K562 (cell line): ENCODE measurements around the gene SSBP2. TPM values are rescaled to one million over a fixed set of nuclear protein-coding genes. Genes with fewer than 3 reads are reported as not detected.

Experiments
- AFF4 ChIP-seq: sonication (generic); formaldehyde crosslinking; IDR thresholded peaks from 2 replicates; pipeline ENCODE4 v1.8.0; 2023; ENCODE audit warnings: mild to moderate bottlenecking, missing genetic modification reagents
- CAMTA2 ChIP-seq: fragments of 250-450 bp; sonication (Bioruptor Pico); conservative IDR thresholded peaks from 2 replicates; pipeline ENCODE4 v1.5.1; 2022
- CGGBP1 ChIP-seq: fragments of 250-450 bp; sonication (Bioruptor Pico); IDR thresholded peaks from 2 replicates; pipeline ENCODE4 v1.9.0; 2021; ENCODE audit warnings: mild to moderate bottlenecking
- CREB1 ChIP-seq, 2 experiments: sonication (generic) in 1 of 2; formaldehyde crosslinking in 1 of 2; IDR thresholded peaks; 2 replicates each; pipeline versions ENCODE4 v1.6.1 to v1.8.0; 2012 to 2022; ENCODE audit warnings: inconsistent platforms in 1 of 2, mild to moderate bottlenecking in 1 of 2, missing genetic modification reagents in 1 of 2, moderate library complexity in 1 of 2
- ERF ChIP-seq: fragments of 450-650 bp; formaldehyde crosslinking; IDR thresholded peaks from 2 replicates; pipeline ENCODE4 v1.4.0; 2020; ENCODE audit warnings: mild to moderate bottlenecking, mixed read lengths
- FOXA3 ChIP-seq, 2 experiments: fragments of 450-650 bp in 1 of 2; sonication (generic) in 1 of 2; formaldehyde crosslinking; IDR thresholded peaks in 1 of 2; conservative IDR thresholded peaks in 1 of 2; 2 replicates each; pipeline versions ENCODE4 v1.4.0 to v1.8.0; 2020 to 2022; ENCODE audit warnings: mild to moderate bottlenecking in 2 of 2, missing genetic modification reagents in 1 of 2
- FOXJ3 ChIP-seq: sonication (generic); formaldehyde crosslinking; IDR thresholded peaks from 2 replicates; pipeline ENCODE4 v1.4.0; 2020; ENCODE audit warnings: mild to moderate bottlenecking, missing genetic modification reagents
- GTF2E2 ChIP-seq: fragments of 200-800 bp; sonication (Bioruptor generic); IDR thresholded peaks from 2 replicates; pipeline ENCODE4 v1.6.1; 2016; ENCODE audit warnings: missing genetic modification characterization, missing compliant biosample characterization
- HMG20A ChIP-seq: fragments of 450-650 bp; formaldehyde crosslinking; conservative IDR thresholded peaks from 2 replicates; pipeline ENCODE4 v1.4.0; 2020; ENCODE audit warnings: mild to moderate bottlenecking, mixed read lengths
- MYNN ChIP-seq, 2 experiments: sonication (generic); formaldehyde crosslinking in 1 of 2; IDR thresholded peaks; 2 replicates each; pipeline versions ENCODE4 v1.5.0 to v1.6.1; 2016 to 2020; ENCODE audit warnings: antibody characterized with exemption in 1 of 2, missing genetic modification reagents in 1 of 2
- NFIX ChIP-seq: fragments of 250-450 bp; sonication (Bioruptor Pico); IDR thresholded peaks from 2 replicates; pipeline ENCODE4 v1.4.0; 2020; ENCODE audit warnings: low read depth, mild to moderate bottlenecking, moderate library complexity
- RBM17 ChIP-seq: fragments of 200-400 bp; formaldehyde crosslinking; IDR thresholded peaks from 2 replicates; pipeline ENCODE4 v1.6.1; 2017; ENCODE audit warnings: low read depth, mild to moderate bottlenecking, low read length, borderline replicate concordance
- SIRT6 ChIP-seq: IDR thresholded peaks from one replicate; pipeline ENCODE4 v1.6.1; 2012; ENCODE audit warnings: low read depth, mild to moderate bottlenecking, control low read depth, inconsistent platforms, low read length, moderate library complexity
- SMARCA5 ChIP-seq: fragments of 450-650 bp; IDR thresholded peaks from 2 replicates; pipeline ENCODE4 v1.6.1; 2016
- TARDBP ChIP-seq: fragments of 450-650 bp; IDR thresholded peaks from 2 replicates; pipeline ENCODE4 v1.6.1; 2016
- TCFL5 ChIP-seq: fragments of 250-450 bp; sonication (Bioruptor Pico); conservative IDR thresholded peaks from 2 replicates; pipeline ENCODE4 v1.6.1; 2021; ENCODE audit warnings: mild to moderate bottlenecking, moderate library complexity, matching md5 sums
- polyA plus RNA-seq, 8 experiments: library from polyadenylated mRNA; depleted of rRNA in 4 of 8; stranded (reverse) in 5 of 8; unstranded in 3 of 8; fragments of >200 nt; fragmentation: Nextera tagmentation in 2 of 8; fragmentation: Illumina TruSeq in 1 of 8; extraction: Ambion mirVana in 2 of 8; extraction: Trizol in 1 of 8; gene quantifications; 2 replicates each; pipeline versions ENCODE4 v1.2.1 to v1.2.3, GENCODE V29; 2011 to 2014; ENCODE audit warnings: inconsistent platforms in 1 of 8, missing spikeins in 1 of 8
- total RNA-seq, 7 experiments: library from RNA; depleted of rRNA in 6 of 7; stranded (reverse); fragments of >200 nt in 6 of 7; fragmentation: Illumina TruSeq in 2 of 7; extraction: Trizol in 2 of 7; gene quantifications; 2 replicates each; pipeline versions ENCODE4 v1.2.1 to v1.2.3, GENCODE V29; 2011 to 2021; ENCODE audit warnings: low replicate concordance in 1 of 7
- TF ChIP-seq, protein P1 (sequence below): fragments of 450-650 bp; formaldehyde crosslinking; IDR thresholded peaks from 2 replicates; pipeline ENCODE4 v1.4.0; 2020; ENCODE audit warnings: mild to moderate bottlenecking, moderate library complexity
- TF ChIP-seq, protein P2 (sequence below): IDR thresholded peaks from 2 replicates; pipeline ENCODE4 v1.6.1; 2011; ENCODE audit not compliant: insufficient read length; ENCODE audit errors: extremely low read depth
- TF ChIP-seq, protein P3 (sequence below): fragments of 450-650 bp; IDR thresholded peaks from 2 replicates; pipeline ENCODE4 v1.6.1; 2016; ENCODE audit warnings: borderline replicate concordance

The SSBP2 gene
- total and polyA plus RNA-seq, 9 of the 15 experiments (the other 6 are each of a cell fraction or from before 2014, with no cell fraction given) = 22.3 to 133 (median 42.1) TPM

DNA sequence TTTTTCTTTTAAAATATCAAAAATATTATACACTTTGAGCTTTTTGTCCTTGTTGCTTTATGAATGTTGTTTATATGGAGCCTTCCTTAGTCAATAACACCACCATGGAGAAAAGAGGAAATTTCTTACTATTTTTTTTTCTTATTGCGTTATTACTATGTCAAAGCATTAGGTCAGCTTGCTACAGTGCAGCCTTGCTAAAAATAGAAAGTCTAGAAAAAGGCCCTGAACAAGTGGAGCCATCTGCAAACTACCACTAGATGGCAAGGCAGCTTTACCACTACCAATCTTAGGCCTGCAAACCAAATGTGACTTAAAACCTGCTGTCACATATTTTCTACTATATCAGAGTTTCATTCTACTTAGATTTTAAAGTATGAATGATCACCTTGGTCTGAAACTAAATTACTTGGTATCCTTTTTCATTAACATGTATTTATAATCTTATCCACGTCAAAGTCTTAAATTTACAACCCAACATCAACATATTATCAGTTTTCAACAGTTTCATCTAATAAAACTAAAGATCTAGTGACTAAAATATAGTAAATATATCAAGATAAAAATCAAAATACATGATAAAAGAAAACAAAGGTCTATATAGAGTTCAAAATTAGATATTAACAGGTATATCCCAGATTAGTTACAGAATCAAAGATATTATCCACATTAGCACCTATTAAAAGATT is 243.9 kb downstream of the SSBP2 start (continued):
- TF ChIP-seq, protein P1, sequence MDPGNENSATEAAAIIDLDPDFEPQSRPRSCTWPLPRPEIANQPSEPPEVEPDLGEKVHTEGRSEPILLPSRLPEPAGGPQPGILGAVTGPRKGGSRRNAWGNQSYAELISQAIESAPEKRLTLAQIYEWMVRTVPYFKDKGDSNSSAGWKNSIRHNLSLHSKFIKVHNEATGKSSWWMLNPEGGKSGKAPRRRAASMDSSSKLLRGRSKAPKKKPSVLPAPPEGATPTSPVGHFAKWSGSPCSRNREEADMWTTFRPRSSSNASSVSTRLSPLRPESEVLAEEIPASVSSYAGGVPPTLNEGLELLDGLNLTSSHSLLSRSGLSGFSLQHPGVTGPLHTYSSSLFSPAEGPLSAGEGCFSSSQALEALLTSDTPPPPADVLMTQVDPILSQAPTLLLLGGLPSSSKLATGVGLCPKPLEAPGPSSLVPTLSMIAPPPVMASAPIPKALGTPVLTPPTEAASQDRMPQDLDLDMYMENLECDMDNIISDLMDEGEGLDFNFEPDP (CRISPR knock-in tag) = no peak
- no peak for TF ChIP-seq AFF4
- no peak for TF ChIP-seq TARDBP
- no peak for TF ChIP-seq CGGBP1
- TF ChIP-seq ERF (CRISPR knock-in tag) = no peak
- peak; percentile 70 for TF ChIP-seq CREB1 (IDR thresholded peaks at IDR 0.05)
- no peak for TF ChIP-seq CREB1 (CRISPR knock-in tag; IDR thresholded peaks at IDR 0.05)
- no peak for TF ChIP-seq TCFL5 (CRISPR knock-in tag)
- no peak for TF ChIP-seq SMARCA5
- TF ChIP-seq FOXJ3 (CRISPR knock-in tag) = no peak
- TF ChIP-seq RBM17 = no peak
- TF ChIP-seq MYNN (IDR thresholded peaks at IDR 0.05) = no peak
- TF ChIP-seq MYNN (CRISPR knock-in tag; IDR thresholded peaks at IDR 0.05) = no peak
- TF ChIP-seq SIRT6 = no peak
- TF ChIP-seq, protein P2, sequence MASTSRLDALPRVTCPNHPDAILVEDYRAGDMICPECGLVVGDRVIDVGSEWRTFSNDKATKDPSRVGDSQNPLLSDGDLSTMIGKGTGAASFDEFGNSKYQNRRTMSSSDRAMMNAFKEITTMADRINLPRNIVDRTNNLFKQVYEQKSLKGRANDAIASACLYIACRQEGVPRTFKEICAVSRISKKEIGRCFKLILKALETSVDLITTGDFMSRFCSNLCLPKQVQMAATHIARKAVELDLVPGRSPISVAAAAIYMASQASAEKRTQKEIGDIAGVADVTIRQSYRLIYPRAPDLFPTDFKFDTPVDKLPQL = no peak
- no peak for TF ChIP-seq FOXA3 (CRISPR knock-in tag; conservative IDR thresholded peaks at IDR 0.05 in 1 of 2, IDR thresholded peaks at IDR 0.05 in 1 of 2)
- TF ChIP-seq, protein P3, sequence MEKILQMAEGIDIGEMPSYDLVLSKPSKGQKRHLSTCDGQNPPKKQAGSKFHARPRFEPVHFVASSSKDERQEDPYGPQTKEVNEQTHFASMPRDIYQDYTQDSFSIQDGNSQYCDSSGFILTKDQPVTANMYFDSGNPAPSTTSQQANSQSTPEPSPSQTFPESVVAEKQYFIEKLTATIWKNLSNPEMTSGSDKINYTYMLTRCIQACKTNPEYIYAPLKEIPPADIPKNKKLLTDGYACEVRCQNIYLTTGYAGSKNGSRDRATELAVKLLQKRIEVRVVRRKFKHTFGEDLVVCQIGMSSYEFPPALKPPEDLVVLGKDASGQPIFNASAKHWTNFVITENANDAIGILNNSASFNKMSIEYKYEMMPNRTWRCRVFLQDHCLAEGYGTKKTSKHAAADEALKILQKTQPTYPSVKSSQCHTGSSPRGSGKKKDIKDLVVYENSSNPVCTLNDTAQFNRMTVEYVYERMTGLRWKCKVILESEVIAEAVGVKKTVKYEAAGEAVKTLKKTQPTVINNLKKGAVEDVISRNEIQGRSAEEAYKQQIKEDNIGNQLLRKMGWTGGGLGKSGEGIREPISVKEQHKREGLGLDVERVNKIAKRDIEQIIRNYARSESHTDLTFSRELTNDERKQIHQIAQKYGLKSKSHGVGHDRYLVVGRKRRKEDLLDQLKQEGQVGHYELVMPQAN = no peak
- TF ChIP-seq CAMTA2 (CRISPR knock-in tag) = no peak
- TF ChIP-seq HMG20A (CRISPR knock-in tag) = no peak
- peak; percentile 22; the same call in 1 of the 2 replicates for TF ChIP-seq NFIX (CRISPR knock-in tag)
- TF ChIP-seq GTF2E2 (tag) = no peak
